Measurements from ENCODE around the gene C12orf43.

The C12orf43 gene

GRCh38 chr12:120996133-120996746, 20.0 kb downstream of the C12orf43 start:
- CTCF ChIA-PET: interaction anchor here (1.0 to 2.0 kb wide), 2 partner anchors 14 to 24 kb away, joined by 3 to 6 read pairs; no protein-coding TSS in a partner anchor
- TF ChIP-seq CTCF (IDR thresholded peaks at IDR 0.05; ENCODE audit: insufficient read depth, low read length, missing control alignments): no peak
- no peak for DNase-seq (ENCODE audit: low read depth, low spot score)
- POLR2A ChIA-PET: no interaction called here
- no peak overlapping the region for H3K4me3 ChIP-seq (ENCODE audit: low read depth, low read length)

GRCh38 chr12:120994589-120995337, 21.5 kb downstream of the C12orf43 start:
- ChIA-PET POLR2A (no interaction called here), CTCF (no interaction called here)
- no peak overlapping the region for H3K4me3 ChIP-seq (ENCODE audit: low read depth, low read length)
- no peak for DNase-seq (ENCODE audit: low read depth, low spot score)
- no peak for TF ChIP-seq CTCF (IDR thresholded peaks at IDR 0.05; ENCODE audit: insufficient read depth, low read length, missing control alignments)

- H3K4me3 ChIP-seq (ENCODE audit: low read depth, low read length): no peak overlapping the region
- ChIA-PET CTCF (interaction anchor here (1.3 kb wide), 1 partner anchor 11 kb away, joined by 4 read pairs; no protein-coding TSS in a partner anchor), POLR2A (no interaction called here)
- no peak for TF ChIP-seq CTCF (IDR thresholded peaks at IDR 0.05; ENCODE audit: insufficient read depth, low read length, missing control alignments)
- DNase-seq (ENCODE audit: low read depth, low spot score): no peak
Measured at GRCh38 chr12:120994059-120994458, 22.2 kb downstream of the C12orf43 start.

- ChIA-PET POLR2A (no interaction called here), CTCF (interaction anchor here (1.3 to 2.6 kb wide), 2 partner anchors 12 to 21 kb away, joined by 4 to 16 read pairs; no protein-coding TSS in a partner anchor)
- no peak for TF ChIP-seq CTCF (IDR thresholded peaks at IDR 0.05; ENCODE audit: insufficient read depth, low read length, missing control alignments)
- H3K4me3 ChIP-seq (ENCODE audit: low read depth, low read length): no peak overlapping the region
- no peak for DNase-seq (ENCODE audit: low read depth, low spot score)
Measured at GRCh38 chr12:120993496-120993895, 22.8 kb downstream of the C12orf43 start.

- H3K4me3 ChIP-seq (ENCODE audit: low read depth, low read length): no peak overlapping the region
- ChIA-PET POLR2A (no interaction called here), CTCF (interaction anchor here (0.8 to 2.6 kb wide), 3 partner anchors 12 to 20 kb away, joined by 3 to 16 read pairs (median 4); no protein-coding TSS in a partner anchor)
- no peak for DNase-seq (ENCODE audit: low read depth, low spot score)
- no peak for TF ChIP-seq CTCF (IDR thresholded peaks at IDR 0.05; ENCODE audit: insufficient read depth, low read length, missing control alignments)
Measured at GRCh38 chr12:120992989-120993388, 23.3 kb downstream of the C12orf43 start.

- no peak overlapping the region for H3K4me3 ChIP-seq (ENCODE audit: low read depth, low read length)
- ChIA-PET POLR2A (no interaction called here), CTCF (interaction anchor here (0.7 to 2.6 kb wide), 5 partner anchors 19 to 345 kb away, joined by 3 to 16 read pairs (median 3); no protein-coding TSS in a partner anchor)
- no peak for DNase-seq (ENCODE audit: low read depth, low spot score)
- no peak for TF ChIP-seq CTCF (IDR thresholded peaks at IDR 0.05; ENCODE audit: insufficient read depth, low read length, missing control alignments)
Measured at GRCh38 chr12:120991965-120992364, 24.3 kb downstream of the C12orf43 start.
